ENCODE results near the gene APBA2.

DNA sequence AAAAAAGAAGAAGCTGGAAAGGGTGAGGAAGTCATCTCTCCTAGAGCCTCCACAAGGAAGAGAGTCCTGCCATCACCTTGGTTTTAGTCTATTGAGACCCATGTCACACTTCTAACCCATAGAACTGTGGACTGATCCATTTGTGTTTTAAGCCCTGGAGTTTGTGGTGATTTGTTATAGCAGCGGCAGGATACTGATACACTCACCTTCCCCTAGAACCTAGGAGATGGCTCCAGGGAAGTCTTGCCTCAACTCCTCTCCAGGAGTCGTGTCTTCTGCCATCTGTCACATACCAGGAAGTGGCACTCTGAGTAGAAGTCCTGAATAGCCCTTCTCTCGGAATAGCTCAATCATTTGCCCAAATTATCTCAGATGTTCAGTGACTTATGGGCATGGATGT, 14.6 kb upstream of the APBA2 start:
- no peak for TF ChIP-seq EZH2 (IDR thresholded peaks at IDR 0.05; ENCODE audit: borderline replicate concordance, low read depth, low read length, poor library complexity, severe bottlenecking)
- no peak for TF ChIP-seq CTCF (conservative IDR thresholded peaks at IDR 0.05; ENCODE audit: low read depth, low read length)
